A673 (cell line): ENCODE data around the gene TRIM59. TPM values are rescaled to one million over a fixed set of nuclear protein-coding genes. Genes with fewer than 3 reads are reported as not detected.
"Not testable (repeated sequence)": the region's sequence is repeated elsewhere in the genome, so short reads cannot be mapped to it uniquely, and the experiment has no call there.

Source experiments
- BruUV-seq: library from RNA; stranded (reverse); fragments of 400-500 nt; replicated peaks from 2 replicates; lab custom pipeline; 2021; lab: Mats Ljungman, UMichigan
- CTCF ChIA-PET: fragments of 300-600 bp; sonication (Branson Sonifier 250); formaldehyde crosslinking; loops from one replicate; lab custom pipeline; 2022; ENCODE audit warnings: antibody characterized with exemption; lab: Charles Lee
- POLR2A ChIA-PET: fragments of 300-600 bp; sonication (Branson Sonifier 250); formaldehyde crosslinking; loops from one replicate; lab custom pipeline; 2022; ENCODE audit warnings: antibody characterized with exemption; ENCODE audit not compliant: low non-redundant PET; lab: Charles Lee
- DNase-seq: peaks from one replicate; pipeline ENCODE4 v3.0.0-alpha.2; 2015; ENCODE audit warnings: low spot score
- H3K27ac ChIP-seq: fragments of 200-600 bp; sonication (generic); 2 replicates; pipeline ENCODE4 v1.5.1; 2016; ENCODE audit warnings: mixed run types, low read depth, mild to moderate bottlenecking, mixed read lengths, antibody characterized with exemption, low read length; ENCODE audit not compliant: poor library complexity, severe bottlenecking
- H3K27me3 ChIP-seq: fragments of 200-600 bp; sonication (generic); replicated peaks from 2 replicates; pipeline ENCODE4 v1.6.1; 2017; ENCODE audit warnings: mixed run types, low read depth, mild to moderate bottlenecking, mixed read lengths, antibody characterized with exemption, low read length; ENCODE audit not compliant: insufficient read depth, poor library complexity
- H3K36me3 ChIP-seq: fragments of 200-600 bp; sonication (generic); 2 replicates; pipeline ENCODE4 v1.6.1; 2016; ENCODE audit warnings: mixed run types, mild to moderate bottlenecking, mixed read lengths, antibody characterized with exemption, low read length; ENCODE audit not compliant: insufficient read depth, poor library complexity, severe bottlenecking
- H3K4me1 ChIP-seq: fragments of 200-600 bp; sonication (generic); 2 replicates; pipeline ENCODE4 v1.6.1; 2017; ENCODE audit warnings: mixed run types, mild to moderate bottlenecking, mixed read lengths, antibody characterized with exemption, low read length; ENCODE audit not compliant: insufficient read depth, poor library complexity, severe bottlenecking
- H3K4me3 ChIP-seq: fragments of 200-600 bp; sonication (generic); 2 replicates; pipeline ENCODE4 v1.5.1; 2016; ENCODE audit warnings: low read depth, mixed run types, mild to moderate bottlenecking, mixed read lengths, low read length; ENCODE audit not compliant: poor library complexity, severe bottlenecking
- H3K9me3 ChIP-seq: fragments of 200-600 bp; sonication (generic); 2 replicates; pipeline ENCODE4 v1.6.1; 2016; ENCODE audit warnings: mixed run types, low read depth, mild to moderate bottlenecking, mixed read lengths, antibody characterized with exemption, low read length; ENCODE audit not compliant: poor library complexity, severe bottlenecking
- CTCF ChIP-seq: fragments of 300-800, 200-600 bp; sonication (generic); conservative IDR thresholded peaks from 2 replicates; pipeline ENCODE4 v1.5.1; 2017; ENCODE audit warnings: low read depth, mild to moderate bottlenecking, antibody characterized with exemption, low read length, moderate library complexity, mixed read lengths
- EZH2 ChIP-seq: fragments of 200-600 bp; sonication (generic); IDR thresholded peaks from 2 replicates; pipeline ENCODE4 v1.6.1; 2017; ENCODE audit warnings: borderline replicate concordance, low read depth, mild to moderate bottlenecking, mixed read lengths, antibody characterized with exemption, low read length; ENCODE audit not compliant: poor library complexity, severe bottlenecking
- intact Hi-C: fragments of 100-400 bp; cut with micrococcal nuclease; formaldehyde crosslinking; loops from one replicate; pipeline ENCODE4 v1.10.0; 2022; ENCODE audit not compliant: unreplicated experiment
- total RNA-seq: library from RNA; stranded (reverse); gene quantifications from 2 replicates; pipeline ENCODE4 v1.2.3, GENCODE V29; 2021

The TRIM59 gene
- total RNA-seq, 1 experiment from 2014 or later, result 15.3 TPM

GRCh38 chr3:160454995-160455394 lies 5.4 kb upstream of the TRIM59 start:
- no peak overlapping the region for H3K4me3 ChIP-seq
- intact Hi-C loops, result no loop called here
- DNase-seq, result no peak
- no peaks in the 10 kb centered on the region for H3K4me1 ChIP-seq
- H3K36me3 ChIP-seq, result no peaks in the 10 kb centered on the region
- ChIA-PET POLR2A (no interaction called here), CTCF (no interaction called here)
- H3K27ac ChIP-seq, result no peak overlapping the region
- BruUV-seq, result no TSS peak
- H3K9me3 ChIP-seq, result no peaks in the 10 kb centered on the region
- TF ChIP-seq CTCF, result no peak
- no peak for TF ChIP-seq EZH2
- H3K27me3 ChIP-seq, result no peaks in the 10 kb centered on the region

- BruUV-seq, H3K9me3 ChIP-seq, H3K4me3 ChIP-seq, intact Hi-C loops, H3K27ac ChIP-seq, H3K4me1 ChIP-seq, POLR2A ChIA-PET, CTCF ChIA-PET, H3K36me3 ChIP-seq, H3K27me3 ChIP-seq, DNase-seq: not testable (repeated sequence)
These were observed 2.7 kb upstream of the TRIM59 start for GRCh38 chr3:160452251-160452650.

GRCh38 chr3:160451602-160452001 lies 2.0 kb upstream of the TRIM59 start:
- intact Hi-C loops, result no loop called here
- BruUV-seq, result no TSS peak
- ChIA-PET POLR2A (no interaction called here), CTCF (no interaction called here)
- Histone ChIP-seq H3K4me1 (no peaks in the 10 kb centered on the region), H3K4me3 (no peak overlapping the region), H3K36me3 (no peaks in the 10 kb centered on the region), H3K27ac (no peak overlapping the region), H3K27me3 (no peaks in the 10 kb centered on the region), H3K9me3 (no peaks in the 10 kb centered on the region)
- DNase-seq, result no peak
- TF ChIP-seq EZH2 (no peak), CTCF (no peak)

GRCh38 chr3:160450846-160451245 lies 1.3 kb upstream of the TRIM59 start:
- POLR2A ChIA-PET, result interaction anchor here (0.6 kb wide), 1 partner anchor 9 kb away, joined by 4 read pairs; no protein-coding TSS in a partner anchor
- Histone ChIP-seq H3K4me1 (no peaks in the 10 kb centered on the region), H3K4me3 (no peak overlapping the region)

More at GRCh38 chr3:160450846-160451245, 1.3 kb upstream of the TRIM59 start:
- no TSS peak for BruUV-seq
- intact Hi-C loops, result no loop called here
- Histone ChIP-seq H3K27me3 (no peaks in the 10 kb centered on the region), H3K9me3 (no peaks in the 10 kb centered on the region), H3K27ac (no peak overlapping the region), H3K36me3 (no peaks in the 10 kb centered on the region)
- DNase-seq, result no peak
- no peak for TF ChIP-seq CTCF
- TF ChIP-seq EZH2, result no peak
- CTCF ChIA-PET, result no interaction called here
